ENCODE data around the gene CDH4.

DNA sequence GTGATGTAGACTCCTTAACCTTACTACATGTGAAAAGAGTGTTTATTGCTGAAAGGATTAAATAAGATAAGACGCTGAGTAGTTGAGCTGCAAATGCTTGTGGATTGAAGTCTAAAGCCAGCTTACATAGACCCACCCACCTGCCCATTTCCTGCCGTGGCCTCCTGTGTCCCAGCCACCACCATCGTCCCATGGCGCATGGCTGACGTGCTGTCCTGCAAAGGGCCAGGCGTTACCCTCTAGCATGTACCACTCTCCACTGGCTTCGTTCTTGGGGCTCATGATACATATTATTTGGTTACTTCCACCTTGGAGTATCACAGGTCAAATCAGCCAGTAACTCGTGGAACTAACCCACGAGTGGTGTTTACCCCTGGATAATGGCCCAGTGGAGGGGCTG lies 181.8 kb downstream of the CDH4 start:
- TF ChIP-seq, protein P1, sequence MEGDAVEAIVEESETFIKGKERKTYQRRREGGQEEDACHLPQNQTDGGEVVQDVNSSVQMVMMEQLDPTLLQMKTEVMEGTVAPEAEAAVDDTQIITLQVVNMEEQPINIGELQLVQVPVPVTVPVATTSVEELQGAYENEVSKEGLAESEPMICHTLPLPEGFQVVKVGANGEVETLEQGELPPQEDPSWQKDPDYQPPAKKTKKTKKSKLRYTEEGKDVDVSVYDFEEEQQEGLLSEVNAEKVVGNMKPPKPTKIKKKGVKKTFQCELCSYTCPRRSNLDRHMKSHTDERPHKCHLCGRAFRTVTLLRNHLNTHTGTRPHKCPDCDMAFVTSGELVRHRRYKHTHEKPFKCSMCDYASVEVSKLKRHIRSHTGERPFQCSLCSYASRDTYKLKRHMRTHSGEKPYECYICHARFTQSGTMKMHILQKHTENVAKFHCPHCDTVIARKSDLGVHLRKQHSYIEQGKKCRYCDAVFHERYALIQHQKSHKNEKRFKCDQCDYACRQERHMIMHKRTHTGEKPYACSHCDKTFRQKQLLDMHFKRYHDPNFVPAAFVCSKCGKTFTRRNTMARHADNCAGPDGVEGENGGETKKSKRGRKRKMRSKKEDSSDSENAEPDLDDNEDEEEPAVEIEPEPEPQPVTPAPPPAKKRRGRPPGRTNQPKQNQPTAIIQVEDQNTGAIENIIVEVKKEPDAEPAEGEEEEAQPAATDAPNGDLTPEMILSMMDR (conservative IDR thresholded peaks at IDR 0.05) = no peak
- no peak for TF ChIP-seq EZH2 (IDR thresholded peaks at IDR 0.05; ENCODE audit: low read depth)
